Islet precursor cell (in vitro differentiated cells): ENCODE data around the gene WFDC5.
"Not testable (repeated sequence)": the region's sequence is repeated elsewhere in the genome, so short reads cannot be mapped to it uniquely, and the experiment has no call there.

Experiments
- DNase-seq: peaks from one replicate; pipeline ENCODE4 v3.0.0-alpha.2; 2018

Gene WFDC5

DNA sequence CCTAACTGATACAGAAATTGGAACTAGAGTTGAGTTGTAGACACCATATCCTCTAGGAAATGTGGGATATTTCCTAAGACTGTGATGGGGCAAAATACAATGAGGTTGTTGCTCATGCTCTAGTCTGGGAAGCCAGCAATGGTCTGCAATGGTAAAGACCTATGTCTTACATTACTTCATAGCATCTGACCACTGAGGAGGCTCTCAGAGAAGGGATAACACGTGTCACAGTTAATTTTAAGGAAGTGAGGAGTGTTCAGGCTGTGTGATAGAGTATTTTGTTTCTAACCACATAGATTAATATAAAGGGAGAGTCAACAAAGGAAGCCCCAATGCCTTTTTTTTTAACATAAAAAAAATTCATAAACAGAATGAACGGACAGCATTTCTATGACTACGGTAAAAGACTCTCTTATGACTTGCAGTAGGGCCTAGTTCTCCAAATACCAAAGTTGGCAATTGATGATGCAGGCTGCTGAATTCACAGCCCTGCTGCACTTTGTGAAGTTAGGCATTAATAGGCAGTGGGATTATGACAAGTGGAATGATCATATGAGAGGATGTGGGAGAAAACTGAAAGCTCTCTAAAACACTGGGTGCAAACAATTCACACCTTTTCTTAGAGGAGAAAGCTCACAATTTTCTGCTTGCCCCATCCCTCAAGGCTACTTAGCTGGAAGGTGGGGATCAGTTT lies 27.7 kb downstream of the WFDC5 start:
- no peak for DNase-seq

DNA sequence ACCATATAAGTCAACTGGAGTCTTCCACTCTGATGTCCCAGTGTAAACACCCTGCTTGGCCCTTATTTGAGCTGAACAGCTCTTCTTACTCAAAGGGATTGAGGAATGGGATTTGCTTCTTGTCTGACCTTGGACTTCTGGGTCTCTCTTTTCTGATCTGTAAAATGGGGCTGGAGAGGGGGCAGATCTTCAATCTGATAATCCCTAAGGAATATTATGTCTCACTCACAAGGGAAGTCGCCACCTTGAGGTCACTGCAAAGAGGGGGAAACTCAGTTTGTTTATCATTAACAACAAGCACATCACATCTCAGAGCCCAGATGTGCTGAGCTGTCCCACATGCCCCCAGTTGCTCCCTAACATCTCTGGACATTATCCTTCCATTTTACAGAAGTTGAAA lies 29.1 kb downstream of the WFDC5 start:
- DNase-seq = no peak

DNA sequence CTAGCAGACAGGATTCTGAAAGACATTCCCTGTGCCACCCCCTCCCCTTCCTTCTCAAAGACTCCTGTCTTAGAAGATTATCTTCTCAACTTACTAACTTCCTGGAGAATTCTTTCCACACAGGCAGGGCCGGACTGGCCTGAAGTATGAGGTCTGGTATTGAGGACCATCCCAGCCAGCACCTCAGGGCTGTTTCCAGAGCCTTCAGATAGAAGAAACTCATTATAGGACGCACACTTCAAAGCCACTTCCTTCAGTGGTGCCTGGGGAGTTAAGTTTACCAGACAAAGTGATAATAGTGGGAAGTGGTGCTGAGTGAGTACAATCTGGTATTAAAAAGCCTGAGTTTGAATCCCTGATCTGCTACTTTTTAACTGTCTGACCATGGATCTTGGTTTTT lies 29.7 kb downstream of the WFDC5 start:
- peak; percentile 88 for DNase-seq

DNA sequence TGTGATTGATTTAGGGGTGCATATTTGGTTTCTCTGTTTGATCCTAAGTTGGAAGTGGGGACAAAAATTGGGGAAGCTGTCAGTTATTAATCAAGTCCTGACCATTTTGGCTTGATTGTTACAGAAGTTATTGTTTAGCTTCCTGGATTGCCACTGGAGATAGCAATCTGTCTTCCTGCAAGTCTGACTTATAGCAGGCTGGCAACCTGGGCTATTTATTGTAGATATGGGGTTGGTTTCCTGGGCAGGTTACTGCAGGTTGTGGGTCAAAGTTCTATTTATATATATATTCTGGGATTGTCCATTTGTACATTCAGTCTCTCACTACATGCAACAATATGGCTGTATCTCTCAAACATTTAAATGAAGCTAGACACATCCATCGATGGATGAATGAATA lies 31.8 kb downstream of the WFDC5 start:
- no peak for DNase-seq

DNA sequence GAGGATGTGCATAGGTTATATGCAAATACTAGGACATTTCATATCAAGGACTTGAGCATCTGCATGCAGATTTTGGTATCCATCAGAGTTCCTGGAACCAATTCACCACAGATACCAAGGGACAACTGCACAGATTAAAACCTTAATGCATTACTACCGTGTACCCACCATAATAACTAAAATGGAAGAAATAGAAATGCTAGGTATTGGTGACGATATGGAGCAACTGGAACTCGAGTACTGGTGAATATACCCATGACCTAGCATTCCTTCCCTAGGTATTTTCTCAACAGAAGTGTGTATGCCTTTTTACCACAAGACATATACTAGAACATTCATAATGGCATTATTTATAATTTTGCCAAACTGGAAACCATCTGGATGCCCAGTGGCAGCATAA lies 32.5 kb downstream of the WFDC5 start:
- no peak for DNase-seq

DNA sequence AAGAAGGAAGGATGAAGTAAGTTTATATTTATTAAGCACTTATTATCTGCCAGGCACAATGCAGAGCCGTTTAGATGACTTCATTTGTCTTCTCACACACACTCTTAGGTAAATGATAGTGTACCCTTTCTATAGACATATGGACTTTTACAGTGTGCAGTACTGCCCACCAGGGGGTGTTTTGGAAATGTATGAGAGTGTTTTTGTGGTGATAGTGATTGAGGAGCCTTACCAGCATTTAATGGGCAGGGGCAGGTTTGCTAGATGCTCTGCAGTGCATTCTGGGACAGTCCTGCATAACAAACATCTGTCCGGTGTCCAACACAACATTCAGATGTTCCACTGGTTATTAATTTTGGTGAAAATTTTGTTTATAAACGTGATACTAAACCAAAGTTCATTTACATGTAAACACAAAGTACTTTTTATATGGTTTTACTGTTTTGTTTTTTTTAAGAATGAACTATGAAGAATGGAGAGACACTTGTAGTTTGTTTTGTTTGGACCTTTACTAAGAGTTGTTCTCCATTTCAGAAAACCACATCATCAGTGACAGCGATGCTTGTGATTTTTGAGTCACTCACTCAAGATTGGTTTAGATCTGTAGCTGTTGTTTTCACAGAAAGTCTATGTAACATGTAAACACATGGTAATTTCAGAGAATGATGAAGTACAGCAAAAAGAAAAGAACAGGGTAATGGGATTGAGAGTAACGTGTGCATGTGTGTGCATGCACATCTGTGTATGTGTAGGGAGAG lies 33.9 kb downstream of the WFDC5 start:
- DNase-seq = no peak

DNA sequence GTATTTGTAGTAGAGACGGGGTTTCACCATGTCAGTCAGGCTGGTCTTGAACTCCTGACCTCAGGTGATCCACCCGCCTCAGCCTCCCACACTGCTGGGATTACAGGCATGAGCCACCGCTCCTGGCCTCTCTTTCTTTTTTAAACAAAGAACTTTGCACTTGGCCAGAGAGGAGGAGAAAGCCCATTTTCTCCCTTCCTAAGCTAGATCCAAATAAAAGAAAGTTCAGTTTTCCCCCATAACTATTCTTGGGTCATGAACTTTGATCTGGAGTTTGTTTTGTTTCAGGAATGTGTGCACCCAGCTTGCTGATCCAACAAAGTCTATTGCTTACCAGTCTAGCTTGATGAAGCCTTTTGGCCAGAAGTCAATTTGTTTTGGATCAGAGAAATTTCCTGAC lies 37.4 kb downstream of the WFDC5 start:
- no peak for DNase-seq

DNA sequence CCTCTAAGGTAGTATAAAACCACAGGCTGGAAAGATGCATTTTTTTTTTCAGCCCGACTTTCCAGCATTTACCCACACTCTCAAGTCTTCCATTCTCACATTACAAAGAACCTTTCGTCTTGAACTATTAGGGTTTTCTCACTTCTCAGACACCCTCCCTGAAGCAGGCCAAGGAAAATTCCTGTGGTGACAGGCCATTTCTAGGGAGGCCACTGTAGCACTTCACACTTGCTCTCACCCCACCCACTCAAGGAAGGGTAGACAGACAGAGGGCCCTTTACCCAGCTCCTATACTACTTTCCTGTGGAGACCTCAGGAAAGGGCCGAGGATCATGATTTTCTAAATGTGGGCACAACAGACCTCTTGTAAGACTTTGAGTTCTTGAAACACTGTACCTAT lies 41.8 kb downstream of the WFDC5 start:
- DNase-seq = no peak

DNA sequence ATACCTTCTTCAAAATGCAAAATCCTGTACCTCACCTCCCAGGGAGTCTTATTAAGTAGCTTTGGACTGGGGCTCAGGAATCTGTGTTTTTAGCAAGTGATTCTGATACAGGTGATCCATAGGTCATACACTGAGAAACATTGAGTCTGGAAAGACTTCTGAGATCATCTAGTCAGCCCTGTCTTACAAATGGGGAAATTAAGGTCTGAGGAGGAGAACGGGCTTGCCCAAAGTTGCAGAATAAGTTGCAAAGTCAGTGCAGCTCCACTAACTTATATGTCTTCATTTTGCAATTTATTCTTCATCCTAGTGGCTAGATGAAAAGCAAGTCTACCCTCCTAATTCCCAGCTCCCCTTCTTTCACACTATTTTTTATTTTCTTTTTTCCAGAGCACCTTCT lies 42.9 kb downstream of the WFDC5 start:
- no peak for DNase-seq

DNA sequence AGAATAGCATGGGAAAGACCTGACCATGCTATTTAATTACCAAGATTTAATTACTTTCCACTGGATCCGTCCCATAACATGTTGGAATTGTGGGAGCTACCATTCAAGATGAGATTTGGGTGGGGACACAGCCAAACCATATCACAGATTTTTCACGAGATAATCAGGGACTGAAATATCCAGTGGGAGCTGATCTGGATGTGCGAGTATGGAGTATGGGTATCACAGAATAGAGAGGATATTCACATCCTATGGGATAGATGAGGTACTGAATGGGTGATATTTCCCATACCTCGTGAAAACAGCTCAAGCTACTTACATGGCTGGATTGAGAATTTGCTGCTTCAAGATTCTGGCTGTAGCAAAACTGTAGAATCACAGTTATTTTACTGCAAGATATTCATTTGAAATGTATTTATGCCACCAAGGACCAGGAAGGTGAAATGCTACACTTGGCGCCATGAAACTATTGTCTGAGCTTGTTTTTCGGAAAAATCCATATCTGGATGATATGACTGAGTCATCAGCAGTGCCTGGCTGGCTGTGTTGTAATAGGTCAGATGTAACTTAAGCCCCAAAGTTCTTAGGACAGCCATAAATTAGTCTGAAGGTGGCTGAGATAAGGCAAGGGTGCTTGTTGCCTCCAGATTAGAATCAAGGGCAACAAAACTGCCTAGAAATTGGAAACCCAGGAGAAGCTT lies 43.9 kb downstream of the WFDC5 start:
- no peak for DNase-seq

DNA sequence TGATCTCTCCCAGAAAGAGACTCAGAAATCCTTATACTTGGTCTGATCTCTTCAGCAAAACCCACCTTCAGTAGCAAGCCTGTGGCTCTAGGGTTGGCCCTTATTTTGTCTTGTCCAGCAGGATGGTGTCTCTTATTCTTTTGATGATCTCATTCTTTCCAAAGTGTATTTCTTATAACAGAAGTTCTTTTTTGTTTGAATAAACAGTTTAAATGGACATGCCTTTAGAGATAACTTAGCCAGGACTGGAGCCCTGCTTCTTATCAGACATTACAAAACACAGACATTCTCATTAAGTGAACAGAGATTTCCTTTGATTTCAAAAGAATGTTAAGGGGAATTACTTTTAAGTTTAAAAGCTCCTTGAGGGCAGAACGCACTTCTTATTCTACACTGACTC lies 45.7 kb downstream of the WFDC5 start:
- no peak for DNase-seq

DNA sequence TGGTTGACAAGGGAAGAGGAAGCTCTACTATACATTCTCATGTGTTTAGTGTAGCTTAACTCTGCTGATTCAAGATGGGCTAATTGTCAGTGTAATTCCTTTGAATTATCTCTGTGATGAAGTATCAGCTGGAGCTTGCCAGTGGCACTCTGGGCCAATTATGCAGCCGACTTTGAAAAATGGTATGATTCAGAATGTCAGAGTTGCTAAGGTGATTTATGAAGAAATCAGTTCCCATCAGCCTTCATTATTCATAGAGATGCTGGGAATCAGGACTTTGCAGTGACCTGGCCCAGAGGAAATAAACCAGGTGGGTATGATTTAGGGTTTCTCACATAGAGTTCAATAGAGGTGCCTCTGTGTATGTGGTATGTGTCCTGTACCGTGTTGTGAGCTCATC lies 47.4 kb downstream of the WFDC5 start:
- no peak for DNase-seq

DNA sequence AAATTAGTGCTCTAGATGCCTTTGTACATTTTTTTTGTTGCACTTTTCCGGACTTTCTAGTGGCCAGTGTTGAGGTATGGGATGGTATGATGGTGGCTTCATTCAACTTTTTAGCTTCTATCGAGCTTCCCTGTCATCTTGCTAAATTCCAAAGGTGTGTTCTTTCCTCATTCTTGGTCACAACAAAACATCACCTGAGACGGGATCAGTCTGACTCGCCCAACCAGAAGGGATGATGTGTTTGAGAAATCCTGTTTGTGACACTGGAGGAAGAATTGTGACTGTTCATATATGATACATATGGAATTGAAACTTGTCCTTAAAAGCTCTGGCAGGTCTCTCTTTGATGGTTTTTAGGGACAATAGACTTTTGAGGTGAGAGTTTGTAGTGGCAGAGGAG lies 47.9 kb downstream of the WFDC5 start:
- DNase-seq = no peak

DNA sequence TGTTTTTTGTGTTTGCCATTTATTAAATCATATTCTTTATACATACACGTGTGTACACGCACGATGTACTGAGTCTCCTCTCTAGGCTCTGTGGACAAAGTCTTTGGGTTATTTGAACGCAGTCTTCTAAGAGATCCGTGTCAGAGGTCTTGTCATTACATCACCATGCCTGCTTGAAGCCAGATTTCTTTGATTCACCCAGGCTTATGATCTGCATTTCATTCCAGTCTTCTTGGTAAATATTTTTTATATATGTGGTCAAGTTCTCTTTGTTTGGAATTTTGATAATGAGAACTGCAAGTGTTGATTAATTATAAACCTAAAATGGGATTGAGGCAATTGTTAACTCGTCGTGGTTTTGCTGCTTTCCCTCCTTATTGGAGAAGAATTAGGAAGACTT lies 48.6 kb downstream of the WFDC5 start:
- DNase-seq = no peak

DNA sequence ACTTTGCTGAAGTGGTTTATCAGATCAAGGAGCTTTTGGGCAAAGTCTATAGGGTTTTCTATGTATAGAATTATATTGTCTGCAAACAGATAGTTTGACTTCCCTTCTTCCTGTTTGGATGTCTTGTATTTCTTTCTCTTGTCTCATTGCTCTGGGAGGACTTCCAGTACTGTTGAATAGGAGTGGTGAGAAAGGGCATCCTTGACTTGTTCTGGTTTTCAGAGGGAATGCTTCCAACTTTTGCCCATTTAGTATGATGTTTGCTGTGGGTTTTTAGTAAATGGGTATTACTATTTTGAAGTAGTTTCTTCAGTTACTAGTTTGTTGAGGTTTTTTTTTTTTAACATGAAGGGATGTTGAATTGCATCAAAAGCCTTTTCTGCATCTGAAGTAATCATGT lies 50.2 kb downstream of the WFDC5 start:
- no peak for DNase-seq

DNA sequence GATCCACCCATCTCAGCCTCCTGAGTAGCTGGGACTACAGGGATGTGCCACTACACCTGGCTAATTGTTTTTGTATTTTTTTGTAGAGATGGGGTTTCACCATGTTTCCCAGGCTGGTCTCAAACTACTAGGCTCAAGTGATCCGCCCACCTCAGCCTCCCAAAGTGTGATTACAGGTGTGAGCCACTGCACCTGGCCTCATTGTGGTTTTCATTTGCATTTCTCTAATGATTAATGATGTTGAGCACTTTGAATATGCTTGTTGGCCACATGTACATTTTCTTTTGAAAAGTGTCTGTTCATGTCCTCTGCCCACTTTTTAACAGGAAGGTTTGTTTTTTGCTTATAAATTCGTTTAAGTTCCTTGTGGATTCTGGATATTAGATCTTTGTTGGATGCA lies 51.9 kb downstream of the WFDC5 start:
- DNase-seq = not testable (repeated sequence)

DNA sequence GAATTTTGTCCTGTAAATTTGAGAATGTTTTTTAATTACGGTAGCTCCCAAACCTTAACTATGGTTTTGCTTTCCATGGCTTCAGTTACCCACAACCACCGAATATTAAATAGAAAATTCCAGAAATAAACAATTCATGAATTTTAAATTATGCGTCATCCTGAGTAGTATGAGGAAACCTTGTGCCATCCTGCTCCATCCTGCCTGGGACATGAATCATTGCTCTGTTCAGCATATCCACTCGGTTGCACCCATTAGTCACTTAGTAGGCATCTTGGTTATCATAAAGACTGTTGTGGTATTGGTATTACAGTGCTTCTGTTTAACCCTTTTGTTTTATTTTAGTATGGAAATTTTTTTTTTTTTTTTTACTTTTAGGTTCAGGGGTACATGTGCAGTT lies 53.7 kb downstream of the WFDC5 start:
- DNase-seq = no peak

DNA sequence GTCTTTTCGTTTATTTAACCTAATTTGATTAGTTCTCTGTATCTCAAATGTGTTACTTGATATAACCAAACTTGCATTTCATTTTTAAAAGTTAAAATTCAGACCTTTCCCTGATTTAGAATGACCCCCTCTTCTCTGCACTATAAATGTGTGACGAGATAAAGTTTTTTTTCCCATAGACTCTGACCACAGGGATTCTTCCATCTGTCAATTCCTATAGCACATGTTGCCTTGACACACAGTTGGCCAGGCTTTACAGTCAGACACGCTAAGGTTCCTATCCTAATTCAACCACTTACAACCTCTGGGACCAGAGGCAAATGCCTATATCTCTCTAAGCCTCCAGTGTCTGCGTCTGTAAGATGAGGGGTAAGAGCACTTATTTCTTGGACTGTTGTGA lies 54.7 kb downstream of the WFDC5 start:
- DNase-seq = no peak
